ENCODE measurements around the gene MEX3A.
"Not testable (repeated sequence)": the region's sequence is repeated elsewhere in the genome, so short reads cannot be mapped to it uniquely, and the experiment has no call there.

Gene MEX3A

GRCh38 chr1:156082309-156083091, at the start of gene MEX3A:
Gene MEX3A, minus strand, starts transcription at chr1:156082465. Its CDS starts 467 bp downstream, at chr1:156081998.
- H3K9ac ChIP-seq (ENCODE audit: low read length): peak within 1 kb of the TSS; percentile 64
- H3K4me3 ChIP-seq (ENCODE audit: low read length): peak within 1 kb of the TSS; percentile 31
- no peaks in the 10 kb centered on the region for H3K27me3 ChIP-seq (ENCODE audit: control insufficient read depth, insufficient read depth, low read length)
- H3K9me3 ChIP-seq (ENCODE audit: control insufficient read depth, low read length): no peaks in the 10 kb centered on the region
- H3K36me3 ChIP-seq (ENCODE audit: control insufficient read depth, insufficient read depth, low read length): no peaks in the 10 kb centered on the region
- H3K4me1 ChIP-seq (ENCODE audit: control insufficient read depth, insufficient read depth, low read length): peaks cover 11% of the 10 kb centered on the region

GRCh38 chr1:156130578-156130942, 48.3 kb upstream of the MEX3A start:
- Histone ChIP-seq H3K9me3 (ENCODE audit: control insufficient read depth, low read length) (no peaks in the 10 kb centered on the region), H3K9ac (ENCODE audit: low read length) (peak overlapping the region; percentile 67), H3K4me1 (ENCODE audit: control insufficient read depth, insufficient read depth, low read length) (peaks cover 54% of the 10 kb centered on the region), H3K4me3 (ENCODE audit: low read length) (no peak overlapping the region), H3K27me3 (ENCODE audit: control insufficient read depth, insufficient read depth, low read length) (no peaks in the 10 kb centered on the region), H3K36me3 (ENCODE audit: control insufficient read depth, insufficient read depth, low read length) (peaks cover 19% of the 10 kb centered on the region)

GRCh38 chr1:156129687-156130577, 47.7 kb upstream of the MEX3A start:
- H3K9me3 ChIP-seq (ENCODE audit: control insufficient read depth, low read length): no peaks in the 10 kb centered on the region
- H3K4me3 ChIP-seq (ENCODE audit: low read length): no peak overlapping the region
- H3K27me3 ChIP-seq (ENCODE audit: control insufficient read depth, insufficient read depth, low read length): no peaks in the 10 kb centered on the region
- peaks cover 60% of the 10 kb centered on the region for H3K4me1 ChIP-seq (ENCODE audit: control insufficient read depth, insufficient read depth, low read length)
- H3K9ac ChIP-seq (ENCODE audit: low read length): peak overlapping the region; percentile 67
- peaks cover 14% of the 10 kb centered on the region for H3K36me3 ChIP-seq (ENCODE audit: control insufficient read depth, insufficient read depth, low read length)

GRCh38 chr1:156128654-156129597, 46.7 kb upstream of the MEX3A start:
- no peaks in the 10 kb centered on the region for H3K9me3 ChIP-seq (ENCODE audit: control insufficient read depth, low read length)
- peaks cover 4% of the 10 kb centered on the region for H3K36me3 ChIP-seq (ENCODE audit: control insufficient read depth, insufficient read depth, low read length)
- peak overlapping the region; percentile 67 for H3K9ac ChIP-seq (ENCODE audit: low read length)
- H3K4me3 ChIP-seq (ENCODE audit: low read length): no peak overlapping the region
- peaks cover 67% of the 10 kb centered on the region for H3K4me1 ChIP-seq (ENCODE audit: control insufficient read depth, insufficient read depth, low read length)
- no peaks in the 10 kb centered on the region for H3K27me3 ChIP-seq (ENCODE audit: control insufficient read depth, insufficient read depth, low read length)

- peak overlapping the region; percentile 67 for H3K9ac ChIP-seq (ENCODE audit: low read length)
- no peaks in the 10 kb centered on the region for H3K36me3 ChIP-seq (ENCODE audit: control insufficient read depth, insufficient read depth, low read length)
- peaks cover 73% of the 10 kb centered on the region for H3K4me1 ChIP-seq (ENCODE audit: control insufficient read depth, insufficient read depth, low read length)
- no peaks in the 10 kb centered on the region for H3K9me3 ChIP-seq (ENCODE audit: control insufficient read depth, low read length)
- H3K27me3 ChIP-seq (ENCODE audit: control insufficient read depth, insufficient read depth, low read length): no peaks in the 10 kb centered on the region
- no peak overlapping the region for H3K4me3 ChIP-seq (ENCODE audit: low read length)
Observed at GRCh38 chr1:156128308-156128653, 46.0 kb upstream of the MEX3A start.

GRCh38 chr1:156126630-156127534, 44.6 kb upstream of the MEX3A start:
- Histone ChIP-seq H3K4me1 (ENCODE audit: control insufficient read depth, insufficient read depth, low read length) (peaks cover 87% of the 10 kb centered on the region), H3K9me3 (ENCODE audit: control insufficient read depth, low read length) (no peaks in the 10 kb centered on the region), H3K9ac (ENCODE audit: low read length) (peak overlapping the region; percentile 66), H3K4me3 (ENCODE audit: low read length) (no peak overlapping the region), H3K36me3 (ENCODE audit: control insufficient read depth, insufficient read depth, low read length) (no peaks in the 10 kb centered on the region), H3K27me3 (ENCODE audit: control insufficient read depth, insufficient read depth, low read length) (no peaks in the 10 kb centered on the region)

GRCh38 chr1:156126043-156126629, 43.9 kb upstream of the MEX3A start:
- no peaks in the 10 kb centered on the region for H3K36me3 ChIP-seq (ENCODE audit: control insufficient read depth, insufficient read depth, low read length)
- H3K4me3 ChIP-seq (ENCODE audit: low read length): no peak overlapping the region
- no peaks in the 10 kb centered on the region for H3K27me3 ChIP-seq (ENCODE audit: control insufficient read depth, insufficient read depth, low read length)
- peaks cover 94% of the 10 kb centered on the region for H3K4me1 ChIP-seq (ENCODE audit: control insufficient read depth, insufficient read depth, low read length)
- no peaks in the 10 kb centered on the region for H3K9me3 ChIP-seq (ENCODE audit: control insufficient read depth, low read length)
- peak overlapping the region; percentile 66 for H3K9ac ChIP-seq (ENCODE audit: low read length)

GRCh38 chr1:156125544-156125943, 43.3 kb upstream of the MEX3A start:
- H3K9ac ChIP-seq (ENCODE audit: low read length); H3K4me3 ChIP-seq (ENCODE audit: low read length); H3K36me3 ChIP-seq (ENCODE audit: control insufficient read depth, insufficient read depth, low read length); H3K9me3 ChIP-seq (ENCODE audit: control insufficient read depth, low read length); H3K27me3 ChIP-seq (ENCODE audit: control insufficient read depth, insufficient read depth, low read length): not testable (repeated sequence)
- peaks cover 98% of the 10 kb centered on the region for H3K4me1 ChIP-seq (ENCODE audit: control insufficient read depth, insufficient read depth, low read length)

- Histone ChIP-seq H3K4me3 (ENCODE audit: low read length) (no peak overlapping the region), H3K27me3 (ENCODE audit: control insufficient read depth, insufficient read depth, low read length) (no peaks in the 10 kb centered on the region), H3K4me1 (ENCODE audit: control insufficient read depth, insufficient read depth, low read length) (peaks cover 98% of the 10 kb centered on the region), H3K36me3 (ENCODE audit: control insufficient read depth, insufficient read depth, low read length) (no peaks in the 10 kb centered on the region), H3K9me3 (ENCODE audit: control insufficient read depth, low read length) (no peaks in the 10 kb centered on the region), H3K9ac (ENCODE audit: low read length) (peak overlapping the region; percentile 74)
Observed at GRCh38 chr1:156124557-156125483, 42.6 kb upstream of the MEX3A start.
